ENCODE data around the gene IL17D.

GRCh38 chr13:20713751-20714150 lies 10.3 kb downstream of the IL17D start:
- TF ChIP-seq HDAC2 (IDR thresholded peaks at IDR 0.05) (no peak), PAX5 (IDR thresholded peaks at IDR 0.05; ENCODE audit: borderline replicate concordance, low read depth, low read length) (no peak), TAF1 (IDR thresholded peaks at IDR 0.05; ENCODE audit: borderline replicate concordance, low read depth, low read length) (no peak), POLR2A (IDR thresholded peaks at IDR 0.05; ENCODE audit: low read depth, low read length) (no peak), REST (IDR thresholded peaks at IDR 0.05; ENCODE audit: low read depth, low read length) (no peak), CBX3 (IDR thresholded peaks at IDR 0.05; ENCODE audit: borderline replicate concordance, low read depth) (no peak), CEBPZ (IDR thresholded peaks at IDR 0.05; ENCODE audit: low read depth, low read length) (no peak), SRF (IDR thresholded peaks at IDR 0.05; ENCODE audit: low read depth in 2 of 2, low read length in 2 of 2) (no peak), CTCF (IDR thresholded peaks at IDR 0.05 in 2 of 3, conservative IDR thresholded peaks at IDR 0.05 in 1 of 3; ENCODE audit: control insufficient read depth in 2 of 3, extremely low read depth in 1 of 3, insufficient read depth in 1 of 3, low read depth in 3 of 3, low read length in 3 of 3) (no peak), EZH2 (IDR thresholded peaks at IDR 0.05; ENCODE audit: borderline replicate concordance, control insufficient read depth, low read depth, low read length) (no peak)
